ENCODE results near the gene NR3C1. TPM values are rescaled to one million over a fixed set of nuclear protein-coding genes. Genes with fewer than 3 reads are reported as not detected.

NR3C1 gene
- total RNA-seq, 1 experiment from 2014 or later, result 31.4 TPM

DNA sequence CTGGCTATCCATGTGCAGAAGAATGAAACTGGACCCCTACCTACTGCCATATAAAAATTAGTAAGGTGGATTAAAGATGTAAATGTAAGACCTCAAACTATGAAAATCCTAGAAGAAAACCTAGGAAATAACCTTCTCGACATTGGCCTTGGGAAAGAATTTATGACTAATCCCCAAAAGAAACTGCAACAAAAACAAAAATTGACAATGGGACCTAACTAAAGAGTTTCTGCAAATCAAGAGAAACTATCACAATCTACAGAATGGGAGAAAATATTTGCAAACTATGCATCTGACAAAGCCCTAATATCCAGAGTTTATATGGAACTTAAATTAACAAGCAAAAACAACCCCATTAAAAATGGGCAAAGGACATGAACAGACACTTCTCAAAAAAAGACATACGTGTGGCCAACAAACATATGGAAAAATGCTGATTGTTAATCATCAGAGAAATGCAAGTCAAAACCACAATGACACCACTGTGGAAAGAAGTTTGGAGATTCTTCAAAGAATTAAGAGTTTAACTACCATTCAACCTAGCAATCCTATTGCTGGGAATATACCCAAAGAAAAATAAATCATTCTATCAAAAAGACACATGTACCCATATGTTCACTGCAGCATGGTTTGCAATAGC is 98.5 kb downstream of the NR3C1 start:
- H2AK5ac ChIP-seq (ENCODE audit: insufficient read length, low read length), result no peak overlapping the region
- H3K4me3 Mint-ChIP-seq, result no peak overlapping the region
- H4K20me1 ChIP-seq (ENCODE audit: control insufficient read depth, insufficient read depth, insufficient read length), result no peaks in the 10 kb centered on the region
- no peak overlapping the region for H3K27ac Mint-ChIP-seq
- no peaks in the 10 kb centered on the region for H3K4me1 ChIP-seq (ENCODE audit: insufficient read depth, low read length)
- H2BK15ac ChIP-seq (ENCODE audit: low read depth, low read length), result no peak overlapping the region
- DNase-seq, result no peak
- H4K5ac ChIP-seq (ENCODE audit: insufficient read length, low read depth, low read length), result no peak overlapping the region
- H2BK5ac ChIP-seq (ENCODE audit: insufficient read length, low read length), result no peak overlapping the region
- no peak overlapping the region for H3K18ac ChIP-seq (ENCODE audit: insufficient read length, low read depth, low read length)
- H2BK20ac ChIP-seq (ENCODE audit: low read depth, low read length, poor library complexity, severe bottlenecking), result no peak overlapping the region
- no peak overlapping the region for H3K56ac ChIP-seq (ENCODE audit: insufficient read length, low read depth, low read length)
- no peak overlapping the region for H2AFZ ChIP-seq (ENCODE audit: low read length)
- no peak overlapping the region for H4K8ac ChIP-seq (replicated peaks; ENCODE audit: insufficient read length, low read depth, low read length)
- H4K91ac ChIP-seq (ENCODE audit: insufficient read length, low read depth, low read length), result no peak overlapping the region
- H3K4ac ChIP-seq (ENCODE audit: low read depth, low read length), result no peak overlapping the region
- no peak overlapping the region for H3K4me2 ChIP-seq (ENCODE audit: insufficient read depth, insufficient read length, low read length)
- WGBS (ENCODE audit: extremely low coverage, insufficient read length, low lambda C conversion rate), result no CpG with 5 or more reads among the region's 2 CpGs
- no peak overlapping the region for H3K27ac ChIP-seq (ENCODE audit: insufficient read length, low read depth, low read length)
- H3K36me3 Mint-ChIP-seq (ENCODE audit: insufficient read depth in 1 of 3, low read depth in 3 of 3), result peaks cover 15 to 25% (median 19%) of the 10 kb centered on the region in 3 experiments
- no peaks in the 10 kb centered on the region for H3K27me3 ChIP-seq (ENCODE audit: insufficient read depth, low read length)
- H3T11ph ChIP-seq (ENCODE audit: low read length), result no peak overlapping the region
- H3K9me3 Mint-ChIP-seq, result peaks cover 0 to 3% of the 10 kb centered on the region in 2 experiments; a peak in 1 of 5 replicates
- no peaks in the 10 kb centered on the region for H3K79me1 ChIP-seq (ENCODE audit: insufficient read depth, low read depth, low read length, poor library complexity, severe bottlenecking)
- TF ChIP-seq CTCF (conservative IDR thresholded peaks at IDR 0.05), result no peak
- H3K79me2 ChIP-seq (ENCODE audit: insufficient read depth, low read length), result no peaks in the 10 kb centered on the region
- no peak overlapping the region for H3K9ac ChIP-seq (ENCODE audit: extremely low read depth, insufficient read length, low read length)
- H3K23ac ChIP-seq (ENCODE audit: insufficient read length, low read depth, low read length), result no peak overlapping the region
- H3K27me3 Mint-ChIP-seq (ENCODE audit: low read depth), result no peaks in the 10 kb centered on the region
- H3K9me3 ChIP-seq (ENCODE audit: control insufficient read depth, low read depth, low read length), result no peaks in the 10 kb centered on the region
- H3K4me1 Mint-ChIP-seq, result peaks cover 5 to 7% of the 10 kb centered on the region in 2 experiments; a peak in 3 of 4 replicates
- H3K23me2 ChIP-seq (ENCODE audit: insufficient read length, low read depth, low read length, poor library complexity, severe bottlenecking), result no peaks in the 10 kb centered on the region
- no peak overlapping the region for H2BK12ac ChIP-seq (ENCODE audit: insufficient read length, low read depth, low read length)
- H2BK120ac ChIP-seq (ENCODE audit: low read depth, low read length, poor library complexity, severe bottlenecking), result no peak overlapping the region
- no peak overlapping the region for H3K14ac ChIP-seq (ENCODE audit: insufficient read depth, low read length)

Measured in H9 (cell line).